ENCODE results near the gene GRXCR1.

GRXCR1 gene

DNA sequence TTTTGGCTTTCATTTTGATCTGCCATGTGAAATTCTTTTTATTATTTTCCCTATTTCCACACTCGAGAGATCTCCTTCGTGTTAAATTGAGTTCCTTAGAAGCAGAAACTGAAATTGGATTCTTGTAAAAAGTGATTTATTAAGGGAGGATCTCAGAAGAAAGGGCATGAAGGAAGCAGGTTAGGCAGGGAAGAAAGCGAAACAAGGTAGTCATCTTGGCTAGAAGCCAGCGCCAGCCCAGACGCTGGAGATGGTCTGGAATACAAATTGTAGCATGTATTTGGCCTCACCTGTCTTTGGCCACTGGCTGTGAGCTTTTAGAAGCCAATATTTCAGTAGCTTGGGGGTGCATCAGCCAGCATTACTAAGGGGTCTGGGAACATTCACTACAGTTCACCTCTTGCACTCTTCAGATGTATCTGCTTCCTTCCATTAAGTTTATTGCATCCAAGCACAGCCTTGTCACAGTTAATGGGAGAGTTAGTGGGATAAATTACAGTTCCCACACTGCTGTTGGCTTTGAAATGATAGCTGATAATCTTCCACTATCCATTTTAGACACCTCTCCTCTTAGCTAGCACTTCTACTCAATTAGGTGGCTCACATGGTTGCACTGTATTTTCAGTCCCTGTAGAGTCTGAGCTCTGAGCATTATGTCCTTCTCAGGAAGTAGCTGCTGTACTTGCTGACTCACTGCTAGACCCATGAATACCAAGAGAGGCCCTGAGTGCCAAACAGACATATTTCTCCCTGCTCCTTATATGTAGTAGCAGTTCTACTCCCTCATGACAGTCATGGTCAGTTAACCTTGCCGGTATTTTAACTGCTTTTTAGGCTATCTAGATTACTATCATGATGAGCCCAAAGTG lies 14.6 kb downstream of the GRXCR1 start:
- Mint-ChIP-seq H3K27ac (no peak overlapping the region), H3K4me3 (no peak overlapping the region), H3K4me1 (no peaks in the 10 kb centered on the region), H3K36me3 (no peaks in the 10 kb centered on the region), H3K27me3 (peaks cover 2% of the 10 kb centered on the region), H3K9me3 (no peaks in the 10 kb centered on the region)
- DNase-seq (ENCODE audit: low spot score in 2 of 2): no peak
- ATAC-seq (ENCODE audit: low read depth): no peak

GRCh38 chr4:42910459-42910858 lies 17.9 kb downstream of the GRXCR1 start:
- ATAC-seq (ENCODE audit: low read depth) (no peak), DNase-seq (ENCODE audit: low spot score in 2 of 2) (no peak)
- no peak overlapping the region for H3K4me3 Mint-ChIP-seq
- H3K4me1 Mint-ChIP-seq: no peaks in the 10 kb centered on the region
- H3K27me3 Mint-ChIP-seq: peaks cover 2% of the 10 kb centered on the region
- no peaks in the 10 kb centered on the region for H3K36me3 Mint-ChIP-seq
- no peaks in the 10 kb centered on the region for H3K9me3 Mint-ChIP-seq
- H3K27ac Mint-ChIP-seq: no peak overlapping the region

DNA sequence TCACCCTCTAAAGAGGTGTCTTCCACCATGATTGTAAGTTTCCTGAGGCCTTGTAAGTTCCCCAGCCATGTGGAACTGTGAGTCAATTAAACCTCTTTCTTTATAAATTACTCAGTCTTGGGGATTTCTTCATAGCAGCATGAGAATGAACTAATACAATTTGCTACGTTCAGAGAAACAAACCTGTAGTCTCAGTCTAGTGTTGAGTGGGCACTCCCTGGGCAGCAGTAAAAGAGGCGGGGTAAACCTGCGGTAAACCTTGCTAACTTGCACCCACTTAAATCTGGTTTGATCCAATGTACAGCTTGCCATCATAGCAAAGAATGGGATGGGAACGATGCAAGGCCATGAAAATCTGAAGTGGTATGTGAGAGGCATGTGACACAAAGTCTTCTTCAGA lies 22.4 kb downstream of the GRXCR1 start:
- no peak for ATAC-seq (ENCODE audit: low read depth)
- no peaks in the 10 kb centered on the region for H3K36me3 Mint-ChIP-seq
- H3K27ac Mint-ChIP-seq: no peak overlapping the region
- no peaks in the 10 kb centered on the region for H3K4me1 Mint-ChIP-seq
- DNase-seq (ENCODE audit: low spot score in 2 of 2): no peak
- no peak overlapping the region for H3K4me3 Mint-ChIP-seq
- H3K27me3 Mint-ChIP-seq: no peaks in the 10 kb centered on the region
- H3K9me3 Mint-ChIP-seq: no peaks in the 10 kb centered on the region

DNA sequence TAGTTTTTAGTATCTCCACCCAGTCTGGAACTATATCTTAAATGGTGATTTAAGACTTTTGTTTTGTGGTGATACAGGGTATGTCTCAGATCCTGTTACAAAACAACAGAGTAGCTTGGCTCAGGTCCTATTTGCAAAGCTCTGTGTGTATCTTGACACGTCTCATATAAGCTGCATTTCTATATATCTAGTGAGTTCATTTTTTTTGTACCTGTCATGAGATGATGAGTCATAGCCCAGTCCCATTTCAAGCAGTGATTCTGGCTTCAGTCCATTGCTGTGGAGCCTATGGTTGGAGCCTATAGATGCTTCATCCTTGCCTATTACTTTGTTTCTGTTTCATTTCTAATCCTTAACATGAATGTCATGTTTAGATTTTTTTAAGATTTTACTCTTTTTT lies 23.0 kb downstream of the GRXCR1 start:
- no peak overlapping the region for H3K27ac Mint-ChIP-seq
- H3K4me1 Mint-ChIP-seq: no peaks in the 10 kb centered on the region
- no peaks in the 10 kb centered on the region for H3K27me3 Mint-ChIP-seq
- H3K4me3 Mint-ChIP-seq: no peak overlapping the region
- DNase-seq (ENCODE audit: low spot score in 2 of 2) (no peak), ATAC-seq (ENCODE audit: low read depth) (no peak)
- no peaks in the 10 kb centered on the region for H3K36me3 Mint-ChIP-seq
- H3K9me3 Mint-ChIP-seq: no peaks in the 10 kb centered on the region

- no peak overlapping the region for H3K4me3 Mint-ChIP-seq
- no peaks in the 10 kb centered on the region for H3K9me3 Mint-ChIP-seq
- no peaks in the 10 kb centered on the region for H3K36me3 Mint-ChIP-seq
- no peak for DNase-seq (ENCODE audit: low spot score in 2 of 2)
- H3K27me3 Mint-ChIP-seq: no peaks in the 10 kb centered on the region
- no peak overlapping the region for H3K27ac Mint-ChIP-seq
- ATAC-seq (ENCODE audit: low read depth): no peak
- no peaks in the 10 kb centered on the region for H3K4me1 Mint-ChIP-seq
Measured at GRCh38 chr4:42917296-42917695, 24.8 kb downstream of the GRXCR1 start.

DNA sequence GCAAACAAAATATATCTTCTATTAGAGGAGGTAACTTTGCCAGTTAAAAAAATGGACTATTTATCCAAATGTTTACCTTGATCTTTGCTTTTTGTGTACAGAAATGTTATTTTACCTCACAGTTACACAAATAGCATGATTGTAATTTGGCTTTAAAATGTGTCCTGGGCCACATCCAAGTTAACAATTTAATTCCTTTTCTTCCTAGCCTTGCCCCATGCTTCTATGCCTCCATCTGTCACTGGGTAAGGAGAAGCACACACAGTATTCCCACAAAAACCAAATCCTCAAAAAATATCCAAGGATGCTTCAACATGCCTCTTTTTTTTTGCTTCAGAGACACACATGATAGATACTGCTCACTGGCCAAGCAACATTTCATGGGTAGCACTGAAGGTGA lies 30.9 kb downstream of the GRXCR1 start:
- Mint-ChIP-seq H3K4me1 (no peaks in the 10 kb centered on the region), H3K9me3 (peaks cover 1% of the 10 kb centered on the region), H3K36me3 (no peaks in the 10 kb centered on the region), H3K4me3 (no peak overlapping the region), H3K27ac (no peak overlapping the region), H3K27me3 (peaks cover 3% of the 10 kb centered on the region)
- no peak for ATAC-seq (ENCODE audit: low read depth)
- no peak for DNase-seq (ENCODE audit: low spot score in 2 of 2)

DNA sequence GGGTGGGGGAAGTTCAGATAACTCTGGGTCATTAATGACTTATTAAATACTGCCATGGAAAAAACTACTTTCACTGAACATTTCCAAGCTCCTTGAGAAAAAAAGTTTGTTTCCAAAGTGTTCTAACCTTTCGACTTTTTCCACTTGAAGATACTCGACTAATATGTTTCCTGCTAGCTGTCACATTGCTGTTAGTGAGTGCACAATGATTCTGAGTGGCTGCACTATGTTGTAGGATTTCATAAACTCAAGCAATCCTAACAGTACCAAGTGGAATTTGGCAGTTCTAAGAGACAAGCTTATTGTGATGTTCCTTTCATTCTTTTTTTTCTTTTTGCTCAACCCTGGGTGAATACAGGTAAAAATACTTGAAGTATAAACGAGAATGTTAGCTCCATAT lies 33.4 kb downstream of the GRXCR1 start:
- peaks cover 3% of the 10 kb centered on the region for H3K27me3 Mint-ChIP-seq
- no peaks in the 10 kb centered on the region for H3K4me1 Mint-ChIP-seq
- no peak for ATAC-seq (ENCODE audit: low read depth)
- no peak overlapping the region for H3K27ac Mint-ChIP-seq
- H3K9me3 Mint-ChIP-seq: peaks cover 1% of the 10 kb centered on the region
- H3K36me3 Mint-ChIP-seq: no peaks in the 10 kb centered on the region
- no peak for DNase-seq (ENCODE audit: low spot score in 2 of 2)
- H3K4me3 Mint-ChIP-seq: no peak overlapping the region

DNA sequence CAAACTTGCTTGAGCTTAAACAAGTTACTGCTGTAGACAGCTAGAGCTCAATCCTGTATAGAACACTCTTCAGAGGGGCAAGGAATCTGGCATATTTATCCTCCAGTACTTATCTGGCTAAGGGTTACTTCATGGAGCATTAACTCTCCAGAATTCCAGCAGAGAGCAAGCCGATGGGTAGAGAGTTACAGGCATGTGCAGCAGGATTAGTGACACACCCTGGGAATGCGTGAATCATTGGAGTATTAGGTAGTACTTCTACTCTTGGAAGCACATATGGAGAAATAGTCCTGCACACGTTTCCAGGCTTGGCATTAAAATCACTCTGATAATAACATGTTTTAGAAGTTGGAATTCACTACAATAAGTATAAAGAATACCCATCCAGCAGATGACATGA lies 35.4 kb downstream of the GRXCR1 start:
- no peak for DNase-seq (ENCODE audit: low spot score in 2 of 2)
- Mint-ChIP-seq H3K36me3 (no peaks in the 10 kb centered on the region), H3K27me3 (peaks cover 2% of the 10 kb centered on the region), H3K9me3 (peaks cover 1% of the 10 kb centered on the region), H3K4me3 (no peak overlapping the region), H3K4me1 (no peaks in the 10 kb centered on the region), H3K27ac (no peak overlapping the region)
- no peak for ATAC-seq (ENCODE audit: low read depth)

DNA sequence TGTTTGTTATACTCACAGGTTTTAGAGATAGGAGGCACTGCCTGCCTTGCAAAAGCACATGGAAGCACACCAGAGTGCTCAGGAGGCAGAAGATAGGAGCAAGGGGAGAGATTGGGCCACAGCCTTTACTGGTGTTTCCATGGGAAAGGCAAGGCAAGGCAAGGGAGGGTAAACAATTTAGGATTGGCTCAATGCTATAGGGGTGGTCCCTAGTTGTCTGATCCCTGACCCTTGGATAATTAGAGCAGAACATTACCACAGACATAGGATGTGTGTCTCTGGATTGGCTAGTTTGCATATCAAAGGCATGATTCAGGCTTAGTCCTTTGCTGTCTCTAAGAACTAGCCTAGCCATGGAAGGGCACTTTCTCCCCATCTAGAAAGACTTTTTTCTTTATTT lies 36.1 kb downstream of the GRXCR1 start:
- Mint-ChIP-seq H3K27me3 (peaks cover 2% of the 10 kb centered on the region), H3K4me1 (no peaks in the 10 kb centered on the region), H3K27ac (no peak overlapping the region), H3K4me3 (no peak overlapping the region), H3K9me3 (peaks cover 1% of the 10 kb centered on the region), H3K36me3 (no peaks in the 10 kb centered on the region)
- ATAC-seq (ENCODE audit: low read depth) (no peak), DNase-seq (ENCODE audit: low spot score in 2 of 2) (no peak)

- Mint-ChIP-seq H3K27me3 (peaks cover 2% of the 10 kb centered on the region), H3K27ac (no peak overlapping the region), H3K9me3 (no peaks in the 10 kb centered on the region), H3K36me3 (no peaks in the 10 kb centered on the region), H3K4me3 (no peak overlapping the region), H3K4me1 (no peaks in the 10 kb centered on the region)
- ATAC-seq (ENCODE audit: low read depth) (no peak), DNase-seq (ENCODE audit: low spot score in 2 of 2) (no peak)
Measured at GRCh38 chr4:42942216-42942615, 49.7 kb downstream of the GRXCR1 start.

- Mint-ChIP-seq H3K27me3 (peaks cover 2% of the 10 kb centered on the region), H3K27ac (no peak overlapping the region), H3K36me3 (no peaks in the 10 kb centered on the region), H3K9me3 (no peaks in the 10 kb centered on the region), H3K4me1 (no peaks in the 10 kb centered on the region), H3K4me3 (no peak overlapping the region)
- DNase-seq (ENCODE audit: low spot score in 2 of 2): no peak
- no peak for ATAC-seq (ENCODE audit: low read depth)
Measured at GRCh38 chr4:42945874-42946273, 53.4 kb downstream of the GRXCR1 start.

DNA sequence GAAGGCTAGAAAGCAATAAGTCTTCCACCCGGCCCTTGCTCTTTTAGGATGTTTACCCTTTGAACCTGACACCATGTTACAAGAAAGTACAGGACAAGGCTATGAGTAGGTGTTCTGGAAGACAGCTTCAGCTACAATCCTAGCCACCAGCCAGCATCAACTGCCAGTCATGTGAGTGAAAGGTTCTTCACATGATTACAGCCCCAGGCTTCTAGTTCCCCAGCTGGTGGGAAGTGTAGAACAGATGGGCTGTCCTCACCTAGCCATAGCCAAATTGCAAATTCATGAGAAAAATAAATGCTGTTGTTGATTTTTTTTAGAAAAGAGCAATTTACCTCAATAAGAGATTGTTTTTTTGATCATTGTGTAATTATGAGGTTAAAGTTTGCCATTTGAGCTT lies 60.8 kb downstream of the GRXCR1 start:
- H3K36me3 Mint-ChIP-seq: no peaks in the 10 kb centered on the region
- no peak overlapping the region for H3K27ac Mint-ChIP-seq
- H3K9me3 Mint-ChIP-seq: no peaks in the 10 kb centered on the region
- H3K4me3 Mint-ChIP-seq: no peak overlapping the region
- ATAC-seq (ENCODE audit: low read depth) (no peak), DNase-seq (ENCODE audit: low spot score in 2 of 2) (no peak)
- no peaks in the 10 kb centered on the region for H3K4me1 Mint-ChIP-seq
- no peaks in the 10 kb centered on the region for H3K27me3 Mint-ChIP-seq

GRCh38 chr4:42954963-42955669 lies 62.6 kb downstream of the GRXCR1 start:
- Mint-ChIP-seq H3K36me3 (no peaks in the 10 kb centered on the region), H3K27ac (no peak overlapping the region), H3K9me3 (no peaks in the 10 kb centered on the region), H3K4me1 (no peaks in the 10 kb centered on the region), H3K27me3 (no peaks in the 10 kb centered on the region), H3K4me3 (no peak overlapping the region)
- no peak for ATAC-seq (ENCODE audit: low read depth)
- no peak for DNase-seq (ENCODE audit: low spot score in 2 of 2)

- Mint-ChIP-seq H3K36me3 (no peaks in the 10 kb centered on the region), H3K27me3 (no peaks in the 10 kb centered on the region), H3K27ac (no peak overlapping the region), H3K9me3 (peaks cover under 1% of the 10 kb centered on the region), H3K4me1 (no peaks in the 10 kb centered on the region), H3K4me3 (no peak overlapping the region)
- DNase-seq (ENCODE audit: low spot score in 2 of 2) (no peak), ATAC-seq (ENCODE audit: low read depth) (no peak)
Measured at GRCh38 chr4:42955746-42956505, 63.4 kb downstream of the GRXCR1 start.

All from memory B cell (primary cell).